ENCODE measurements around the gene UBE2Q2.

The UBE2Q2 gene

DNA sequence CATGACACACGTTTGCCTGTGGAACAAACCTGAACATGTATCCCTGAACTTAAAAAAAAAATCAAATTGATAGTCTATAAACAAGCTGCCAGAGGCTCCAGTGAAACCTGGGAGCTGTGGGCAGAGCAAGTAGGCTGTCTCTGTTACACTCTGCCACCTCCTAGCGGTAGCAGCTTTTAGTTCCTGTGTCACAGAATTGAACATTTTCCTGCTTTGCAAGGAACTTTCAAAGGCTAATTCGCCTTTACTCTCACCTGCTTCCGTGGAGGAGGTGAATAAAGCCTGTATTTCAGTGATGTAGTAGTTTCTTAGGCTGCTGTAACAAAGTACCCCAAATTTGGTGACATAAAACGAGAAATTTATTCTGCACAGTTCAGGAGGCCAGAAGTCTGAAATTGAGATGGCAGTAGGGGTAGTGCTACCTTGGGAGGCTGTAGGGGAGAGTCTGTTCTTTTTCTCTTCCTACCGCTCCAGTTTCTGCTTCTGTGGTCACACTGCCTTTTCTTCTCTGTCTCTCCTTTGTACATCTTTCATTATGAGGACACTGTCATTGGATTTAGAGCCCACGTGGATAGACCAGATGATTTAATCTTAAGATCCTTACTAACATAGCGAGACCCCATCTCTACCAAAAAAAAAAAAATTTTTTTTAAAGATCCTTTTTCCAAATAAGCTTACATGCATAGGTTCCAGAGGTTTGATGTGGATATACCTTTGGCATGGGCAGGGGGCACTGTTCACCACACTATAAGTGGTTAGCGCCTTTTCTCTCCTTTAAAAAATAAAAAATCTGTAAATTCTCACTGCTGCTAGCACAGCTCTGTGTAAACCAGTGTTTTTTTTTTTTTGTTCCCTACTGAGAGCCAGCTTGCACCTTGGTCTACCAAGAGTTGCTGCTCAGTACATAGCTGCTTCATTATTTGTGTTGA, 85.7 kb downstream of the UBE2Q2 start:
- DNase-seq, result no peak

DNA sequence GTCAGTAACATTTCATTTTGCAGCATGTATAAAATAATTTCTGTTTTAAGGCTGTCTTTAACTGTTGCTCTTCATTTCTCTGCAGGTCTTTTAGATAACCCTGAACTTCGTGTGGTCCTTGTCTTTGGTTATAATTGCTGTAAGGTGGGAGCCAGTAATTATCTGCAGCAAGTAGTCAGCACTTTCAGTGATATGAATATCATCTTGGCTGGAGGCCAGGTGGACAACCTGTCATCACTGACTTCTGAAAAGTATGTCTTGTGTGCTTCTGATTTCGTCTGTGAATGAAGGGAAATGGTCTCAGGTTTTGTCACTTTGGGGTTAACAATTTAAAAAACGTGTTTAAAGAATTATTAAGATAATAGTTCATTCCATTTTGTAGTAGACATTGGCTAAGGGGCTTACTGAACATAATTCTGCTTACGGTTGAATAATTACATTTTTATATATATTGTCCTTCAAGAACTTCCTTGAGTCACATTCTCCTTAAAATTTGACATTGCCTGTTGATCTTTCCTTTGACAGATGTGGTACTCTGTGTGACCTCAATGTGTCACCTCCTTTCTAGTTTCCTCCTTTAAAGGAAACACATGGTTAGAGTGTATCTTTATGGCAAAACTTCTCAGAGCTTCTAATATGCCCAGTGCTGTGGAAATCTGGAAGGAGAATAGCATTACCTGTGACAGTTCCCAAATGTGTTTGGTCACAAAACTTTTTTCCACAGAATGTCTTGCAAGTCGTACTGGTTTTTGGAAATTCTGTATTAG, 86.7 kb downstream of the UBE2Q2 start:
- no peak for DNase-seq

DNA sequence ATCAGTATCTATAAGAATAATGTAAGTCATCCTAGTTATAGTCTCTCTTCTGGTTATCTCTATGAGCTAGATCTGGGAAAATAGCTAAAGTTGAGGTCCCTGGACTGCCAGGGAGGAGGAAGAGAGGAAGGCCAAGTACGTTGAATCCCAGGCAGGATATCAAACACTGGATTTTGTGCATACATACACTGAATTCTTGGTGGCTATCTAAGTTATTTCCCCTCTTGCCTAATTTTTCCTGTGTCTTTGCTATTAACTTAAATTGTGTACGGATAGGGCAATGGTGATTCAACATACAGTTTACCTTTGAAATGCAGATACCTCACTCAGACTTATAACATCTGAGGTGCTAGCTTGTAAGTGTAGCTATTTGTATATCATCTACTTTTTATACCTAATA, 87.6 kb downstream of the UBE2Q2 start:
- DNase-seq, result no peak

DNA sequence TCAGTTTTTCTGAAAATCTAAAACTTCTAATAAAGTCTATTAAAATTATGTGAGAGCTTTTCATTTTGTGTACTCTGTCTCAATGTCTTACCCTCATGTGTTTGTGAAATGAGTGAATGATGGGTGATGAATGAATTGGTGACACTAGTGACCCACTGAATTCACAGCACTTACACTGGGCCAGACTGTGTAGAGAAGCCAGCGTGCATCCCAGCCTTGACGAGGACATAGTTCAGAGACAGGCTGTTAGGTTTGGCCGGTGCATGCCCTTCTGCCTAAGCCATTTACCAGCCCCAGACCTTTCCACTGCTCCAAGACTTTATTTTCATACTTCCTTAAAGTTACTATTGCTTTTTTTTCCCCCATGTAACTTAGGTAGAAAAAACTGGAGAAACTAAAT, 99.2 kb downstream of the UBE2Q2 start:
- DNase-seq, result no peak

GRCh38 chr15:75943246-75943645, 100.0 kb downstream of the UBE2Q2 start:
- DNase-seq, result no peak

- DNase-seq, result no peak
Measured at GRCh38 chr15:75943713-75944215, 100.5 kb downstream of the UBE2Q2 start.

DNA sequence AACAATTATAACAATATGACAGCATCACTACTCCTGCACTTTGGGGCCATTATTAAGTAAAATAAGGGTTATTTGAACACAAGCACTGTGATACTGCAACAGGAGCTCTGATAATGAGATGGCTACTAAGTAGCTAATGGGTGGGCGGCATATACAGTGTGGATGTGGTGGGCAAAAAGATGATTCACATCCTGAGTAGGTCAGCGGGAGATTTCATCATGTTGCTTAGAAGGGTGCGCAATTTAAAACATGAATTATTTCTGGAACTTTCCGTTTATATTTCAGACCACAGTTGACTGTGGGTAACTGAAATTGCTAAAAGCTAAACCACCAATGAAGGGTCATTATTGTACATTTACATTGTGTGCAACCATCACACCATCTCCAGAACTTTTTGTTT, 102.7 kb downstream of the UBE2Q2 start:
- no peak for DNase-seq

DNA sequence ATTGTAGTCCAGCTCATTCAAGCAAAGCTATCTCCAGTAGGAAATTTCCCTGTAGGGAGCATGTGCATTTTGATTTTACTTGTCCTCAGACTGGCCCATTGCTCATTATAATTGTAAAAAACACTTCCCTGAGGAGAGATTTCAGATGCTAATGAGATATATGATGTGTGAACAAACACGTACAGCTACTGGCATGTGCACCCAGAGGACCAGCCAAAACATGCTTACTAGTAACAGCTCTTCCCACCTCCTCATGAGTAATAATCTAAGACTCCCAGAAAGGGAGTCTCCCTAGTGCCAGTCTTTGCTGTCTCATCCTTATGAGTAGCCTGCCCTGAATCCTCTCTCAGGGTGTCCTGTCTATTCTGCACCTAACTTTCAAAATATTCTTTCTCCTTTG, 103.8 kb downstream of the UBE2Q2 start:
- no peak for DNase-seq

- DNase-seq, result no peak
Measured at GRCh38 chr15:75948761-75949296, 105.6 kb downstream of the UBE2Q2 start.
